RPMI8226 (cell line): ENCODE measurements around the gene ENAH.

ENCODE experiments used
- DNase-seq: peaks from one replicate; pipeline ENCODE4 v3.0.0-alpha.2; 2015

The ENAH gene

GRCh38 chr1:225449774-225450173 lies 203.1 kb downstream of the ENAH start:
- DNase-seq: no peak

GRCh38 chr1:225449261-225449660 lies 203.7 kb downstream of the ENAH start:
- DNase-seq: no peak

DNA sequence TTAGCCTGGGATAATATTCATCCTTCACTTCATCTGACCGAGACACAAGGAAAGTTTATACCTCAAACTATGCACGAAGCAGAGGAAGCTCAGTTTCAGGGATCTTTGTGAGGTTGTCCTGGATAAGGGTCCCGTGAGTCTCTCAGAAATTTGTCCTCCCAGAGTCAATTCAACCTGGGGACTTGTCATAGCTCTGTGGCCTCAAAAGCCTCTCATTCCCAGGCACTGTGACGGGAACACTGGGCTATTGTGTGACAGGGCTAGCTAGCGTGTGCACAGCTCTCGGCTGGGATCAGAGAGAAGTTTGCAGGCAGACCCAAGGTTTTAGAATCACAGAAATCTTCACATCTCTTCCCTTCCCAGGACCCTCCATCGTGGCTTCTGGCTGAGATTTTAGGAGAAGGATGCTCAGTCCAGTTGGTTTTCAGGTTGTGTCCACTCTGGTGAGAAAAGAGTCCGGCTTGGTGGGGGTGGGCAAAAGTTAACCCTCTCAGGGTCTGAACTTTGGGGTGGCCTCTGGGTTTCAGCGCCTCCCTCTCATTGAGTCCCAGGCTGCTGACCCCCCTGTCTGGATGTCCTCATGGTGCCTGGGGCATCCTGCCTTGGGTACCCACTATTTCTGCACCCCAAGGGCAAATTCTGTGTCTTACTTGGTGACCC lies 204.6 kb downstream of the ENAH start:
- DNase-seq: no peak

GRCh38 chr1:225447650-225448089 lies 205.3 kb downstream of the ENAH start:
- no peak for DNase-seq

DNA sequence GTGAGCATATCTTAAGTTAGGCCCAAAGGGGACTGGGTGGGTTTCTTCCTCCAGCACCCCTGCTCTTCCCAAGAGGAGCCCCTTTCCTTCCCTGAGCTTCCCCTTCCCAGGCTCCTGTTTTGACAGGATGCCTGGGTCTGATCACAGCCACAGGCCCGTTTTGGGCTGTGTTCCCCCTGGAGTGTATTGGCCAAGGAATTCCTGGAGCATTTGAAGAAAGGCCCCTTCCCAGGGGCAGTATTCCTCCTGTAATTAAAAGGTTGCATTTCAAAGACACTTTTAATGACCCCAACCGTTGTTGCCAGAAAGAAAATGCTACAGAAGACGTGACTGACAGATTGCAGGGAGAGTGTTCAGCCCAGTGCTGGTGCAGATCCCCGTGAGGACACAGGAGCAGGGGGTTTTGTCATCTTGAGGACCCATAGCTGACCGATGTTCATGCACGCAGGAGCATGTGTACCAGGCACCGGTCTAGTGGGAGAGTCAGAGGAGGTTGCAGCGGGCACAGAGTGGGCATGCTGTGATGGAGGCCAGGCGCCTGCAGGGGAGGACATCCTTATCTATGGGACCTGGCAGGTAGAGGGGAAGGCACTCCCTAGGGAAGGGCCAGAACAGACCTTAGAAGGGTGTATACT lies 205.8 kb downstream of the ENAH start:
- DNase-seq: no peak

DNA sequence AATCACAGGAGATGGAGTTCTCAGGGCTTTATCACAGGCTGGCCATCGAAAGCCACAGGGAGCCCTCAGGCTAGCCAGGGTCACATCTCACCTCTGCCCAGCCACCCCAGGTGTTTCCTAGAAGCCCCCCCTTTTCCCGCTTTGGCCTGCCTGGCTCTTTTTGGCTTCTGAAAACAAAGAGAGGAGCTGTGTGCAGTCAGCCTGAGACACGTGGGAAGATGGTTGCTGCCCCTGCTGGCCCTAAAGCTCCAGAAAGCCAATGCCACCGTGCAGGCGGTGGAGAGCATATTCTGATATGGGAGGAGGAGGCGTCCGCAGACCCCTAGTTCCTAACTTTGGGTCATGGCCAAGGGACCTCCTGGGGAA lies 206.3 kb downstream of the ENAH start:
- no peak for DNase-seq

DNA sequence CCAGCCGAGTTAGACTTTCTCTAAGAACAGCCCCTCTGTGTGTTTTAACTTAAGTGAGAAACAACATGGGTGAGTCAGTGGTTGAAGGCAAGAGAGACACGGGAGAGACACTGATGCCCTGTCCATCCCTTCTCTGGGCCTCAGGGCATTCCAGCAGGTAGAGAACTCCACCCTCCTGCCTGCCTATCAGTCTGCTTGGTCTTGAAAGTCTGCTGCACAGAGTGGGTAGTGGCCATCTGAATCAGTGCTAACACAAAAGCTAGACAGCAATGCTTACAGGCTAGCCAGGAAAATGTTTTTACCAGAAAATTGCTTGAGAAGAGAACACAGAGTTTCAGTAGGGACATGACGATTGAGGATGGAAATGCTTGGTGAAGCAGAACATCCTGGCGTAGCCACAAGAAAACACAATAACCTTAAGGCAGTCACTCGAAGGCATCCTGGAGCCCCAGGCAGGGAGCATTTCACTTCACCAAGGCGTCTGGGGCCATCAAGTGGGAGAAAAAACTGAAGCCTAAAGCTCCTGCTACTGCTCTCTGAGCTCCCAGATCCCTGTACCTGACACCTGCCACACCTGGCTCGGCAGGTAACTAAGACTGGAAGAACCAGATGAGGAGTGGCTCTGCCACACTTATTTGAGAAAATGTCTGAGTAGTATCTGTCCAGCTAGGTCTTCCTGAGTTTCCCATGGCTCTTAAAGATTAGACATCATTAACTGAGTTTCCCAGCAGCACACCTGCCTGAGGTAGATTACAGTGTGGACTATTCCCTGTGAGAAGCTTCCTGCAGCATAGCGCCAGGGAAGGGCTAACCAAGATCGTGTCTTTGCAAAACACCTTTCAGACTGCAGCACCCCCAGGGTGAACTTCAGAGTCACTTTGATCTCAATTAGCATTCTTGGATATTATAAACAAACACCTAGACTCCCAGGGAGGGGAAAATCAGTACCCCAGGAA lies 207.0 kb downstream of the ENAH start:
- DNase-seq: no peak

- DNase-seq: peak; percentile 57
These were observed 210.8 kb downstream of the ENAH start for GRCh38 chr1:225442123-225442505.

- peak; percentile 68 for DNase-seq
These were observed 211.4 kb downstream of the ENAH start for GRCh38 chr1:225441314-225442122.

- no peak for DNase-seq
These were observed 212.3 kb downstream of the ENAH start for GRCh38 chr1:225440380-225441221.

DNA sequence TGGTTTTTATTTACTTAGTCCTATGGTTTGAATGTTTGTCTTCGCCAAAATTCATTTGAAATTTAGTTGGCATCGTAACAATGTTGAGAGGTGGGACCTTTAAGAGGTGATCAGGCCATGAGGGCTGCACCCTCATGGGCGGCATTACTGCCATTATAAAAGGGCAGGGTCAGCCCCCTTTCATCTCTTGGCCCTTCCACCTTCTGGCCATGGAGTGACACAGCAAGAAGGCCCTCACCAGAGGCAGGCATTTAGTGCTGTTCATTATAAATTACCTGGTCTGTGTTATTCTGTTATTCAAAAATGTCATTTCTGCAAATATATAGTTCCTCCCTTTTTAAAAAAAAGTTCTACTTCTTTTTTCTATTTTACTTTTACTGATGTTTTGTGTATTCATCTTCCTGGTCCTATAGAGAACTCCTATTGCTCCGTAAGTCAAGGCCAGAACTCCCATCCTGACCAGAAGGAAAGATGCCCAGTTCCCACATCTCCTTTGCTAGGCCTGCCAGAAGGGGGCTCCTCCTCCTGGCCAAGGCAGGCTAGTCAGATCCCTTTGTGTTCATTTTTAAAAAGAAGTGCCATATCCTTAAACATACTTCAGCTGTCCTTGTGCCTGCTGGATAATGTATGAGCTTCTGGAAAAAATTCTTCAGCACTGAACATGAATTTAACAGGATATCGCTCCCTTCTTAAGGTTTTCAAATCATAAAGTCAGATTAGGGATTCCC lies 215.0 kb downstream of the ENAH start:
- DNase-seq: no peak
